IPS-18c (cell line): ENCODE data around the gene KRTAP10-1.
"Not testable (repeated sequence)": the region's sequence is repeated elsewhere in the genome, so short reads cannot be mapped to it uniquely, and the experiment has no call there.

Experiments
- H3K4me3 ChIP-seq: 2 replicates; pipeline ENCODE4 v1.7.0; 2013; ENCODE audit warnings: low read depth, mild to moderate bottlenecking, low read length, moderate library complexity; ENCODE audit not compliant: insufficient read depth
- H3K9me3 ChIP-seq: one replicate; pipeline ENCODE4 v1.6.1; 2013; ENCODE audit warnings: mild to moderate bottlenecking, low read length, moderate library complexity; ENCODE audit not compliant: control insufficient read depth, insufficient read depth

KRTAP10-1 gene

DNA sequence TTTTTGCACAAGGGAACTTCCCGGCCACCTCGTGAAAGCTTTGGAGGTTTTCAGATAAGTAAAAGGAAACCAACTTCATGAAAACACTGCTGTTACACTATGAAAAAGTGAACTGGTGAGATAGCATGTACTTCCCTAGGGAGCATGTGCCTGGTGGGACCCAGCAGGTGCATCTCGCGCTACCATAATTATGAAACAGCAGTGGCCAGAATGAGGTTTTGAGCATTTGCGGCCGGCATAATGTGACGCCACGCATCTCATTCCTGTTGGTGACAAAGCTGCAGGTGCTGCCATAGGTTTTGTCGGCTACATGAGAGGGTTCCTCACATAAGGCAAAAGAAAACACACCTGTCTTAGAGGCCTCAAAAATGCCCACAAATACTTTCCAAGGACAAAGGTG, 16.9 kb upstream of the KRTAP10-1 start:
- peaks cover 2% of the 10 kb centered on the region for H3K9me3 ChIP-seq
- H3K4me3 ChIP-seq: no peak overlapping the region

- H3K9me3 ChIP-seq: peaks cover 2% of the 10 kb centered on the region
- no peak overlapping the region for H3K4me3 ChIP-seq
These were observed 15.3 kb upstream of the KRTAP10-1 start for GRCh38 chr21:44555200-44555875.

GRCh38 chr21:44552681-44553080, 12.7 kb upstream of the KRTAP10-1 start:
- Histone ChIP-seq H3K4me3 (no peak overlapping the region), H3K9me3 (peaks cover 2% of the 10 kb centered on the region)

- H3K9me3 ChIP-seq: peaks cover 2% of the 10 kb centered on the region
- H3K4me3 ChIP-seq: no peak overlapping the region
These were observed 12.1 kb upstream of the KRTAP10-1 start for GRCh38 chr21:44552136-44552535.

DNA sequence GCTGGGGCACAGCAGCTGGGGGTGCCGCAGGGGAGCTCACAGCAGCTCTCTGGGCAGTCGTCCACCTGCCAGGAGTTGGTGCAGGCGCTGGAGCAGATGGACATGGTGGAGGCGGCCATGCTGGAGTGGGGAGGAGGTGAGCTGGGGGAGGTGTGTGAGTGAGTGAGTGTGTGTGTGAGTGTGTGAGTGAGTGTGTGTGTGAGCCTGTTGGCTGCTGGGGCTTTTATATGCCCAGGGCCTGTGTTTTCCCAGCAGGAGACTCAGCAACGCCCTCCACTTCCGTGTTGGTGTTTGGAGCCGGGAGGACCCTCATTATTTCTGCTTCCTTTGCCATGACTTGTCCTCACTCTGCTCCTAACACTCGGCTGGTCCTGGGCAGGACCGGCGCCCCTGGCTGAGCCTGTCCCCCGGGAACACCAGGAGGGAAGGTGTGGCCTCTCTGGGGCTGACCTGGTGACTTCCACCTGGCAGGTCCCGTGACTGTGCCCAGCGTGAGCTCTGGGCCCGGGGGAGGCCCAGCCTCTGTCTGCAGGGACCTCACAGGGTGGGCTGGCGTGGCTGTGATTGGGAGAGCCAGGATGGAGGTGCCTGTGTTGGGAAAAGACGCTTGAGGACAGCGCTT, 11.5 kb upstream of the KRTAP10-1 start, which contains the start of gene KRTAP10-2:
Gene KRTAP10-2, minus strand, starts transcription at position 166 of the 622 bp plus-strand sequence. Its CDS starts 47 bp downstream, at position 119.
- no peaks in the 10 kb centered on the region for H3K9me3 ChIP-seq

DNA sequence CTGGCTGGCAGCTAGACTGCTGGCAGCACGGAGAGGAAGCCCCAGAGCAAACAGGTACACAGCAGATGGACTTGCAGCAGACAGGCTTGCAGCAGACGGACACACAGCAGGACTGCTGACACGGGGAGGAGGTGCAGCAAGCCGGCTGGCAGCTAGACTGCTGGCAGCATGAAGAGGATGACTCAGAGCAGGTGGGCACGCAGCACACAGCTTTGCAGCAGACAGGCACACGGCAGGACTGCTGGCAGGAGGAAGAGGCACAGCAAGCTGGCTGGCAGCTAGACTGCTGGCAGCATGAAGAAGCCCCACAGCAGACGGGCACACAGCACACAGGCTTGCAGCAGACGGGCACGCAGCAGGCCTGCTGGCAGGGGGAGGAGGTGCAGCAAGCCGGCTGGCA, 10.8 kb upstream of the KRTAP10-1 start:
- Histone ChIP-seq H3K4me3 (no peak overlapping the region), H3K9me3 (no peaks in the 10 kb centered on the region)

More for the DNA sequence above, 11.5 kb upstream of the KRTAP10-1 start, which contains the start of gene KRTAP10-2:
- H3K4me3 ChIP-seq: no peak within 1 kb of the TSS

DNA sequence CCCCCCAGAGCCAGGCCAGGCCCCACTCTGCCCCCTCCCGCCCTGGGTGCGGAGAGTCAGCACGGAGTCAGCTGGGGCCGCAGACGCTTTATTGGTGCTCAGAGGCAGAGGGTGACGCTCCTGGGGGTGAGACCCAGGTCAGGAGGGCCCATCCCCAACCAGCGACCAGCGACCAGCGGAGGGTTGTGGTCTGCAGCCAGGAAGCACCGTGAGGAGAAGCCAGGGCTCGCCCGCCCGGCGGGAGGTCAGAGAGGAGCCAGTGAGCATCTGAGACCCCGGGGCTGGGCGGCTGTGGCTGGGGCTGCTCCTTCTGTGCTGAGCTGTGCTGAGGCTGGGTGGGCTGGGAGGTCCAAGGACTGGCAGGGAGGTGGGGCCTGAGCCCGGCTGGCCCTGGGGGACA, 10.3 kb upstream of the KRTAP10-1 start:
- H3K4me3 ChIP-seq, H3K9me3 ChIP-seq: not testable (repeated sequence)

DNA sequence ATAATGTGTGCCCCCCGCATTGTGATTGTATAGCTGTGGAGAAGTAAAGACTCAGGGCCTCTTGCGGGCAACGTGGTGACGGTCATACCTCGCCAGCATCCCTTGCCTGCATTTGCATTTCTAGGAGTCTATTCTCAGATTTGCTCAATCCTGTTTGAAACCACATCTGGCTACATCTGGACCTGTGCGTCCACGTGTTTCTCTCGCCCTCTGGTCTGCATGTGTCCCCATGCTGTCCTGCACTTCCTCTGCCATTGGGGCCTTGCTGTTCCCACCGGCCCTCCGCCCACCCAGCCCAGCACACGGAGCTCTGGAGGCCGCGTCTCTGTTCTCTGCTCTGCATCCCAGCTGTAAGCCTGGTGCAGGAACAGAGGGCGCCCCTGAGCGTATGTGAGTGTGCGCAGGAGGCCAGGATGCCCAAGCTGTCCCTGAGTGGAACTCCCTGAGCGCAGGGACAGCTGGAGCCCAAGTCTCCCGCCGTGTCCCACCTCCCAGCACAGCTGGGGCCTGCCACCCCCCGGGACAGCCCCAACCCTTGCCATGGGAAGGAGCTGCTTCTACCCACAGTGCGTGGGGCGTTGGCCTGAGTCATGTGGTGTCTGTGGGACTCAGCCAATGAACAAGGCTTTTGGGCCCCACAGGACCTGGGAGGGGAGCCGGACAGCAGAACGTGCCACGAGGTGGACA, 9.7 kb upstream of the KRTAP10-1 start:
- no peak overlapping the region; the same call in 1 of the 2 replicates for H3K4me3 ChIP-seq
- no peaks in the 10 kb centered on the region for H3K9me3 ChIP-seq

DNA sequence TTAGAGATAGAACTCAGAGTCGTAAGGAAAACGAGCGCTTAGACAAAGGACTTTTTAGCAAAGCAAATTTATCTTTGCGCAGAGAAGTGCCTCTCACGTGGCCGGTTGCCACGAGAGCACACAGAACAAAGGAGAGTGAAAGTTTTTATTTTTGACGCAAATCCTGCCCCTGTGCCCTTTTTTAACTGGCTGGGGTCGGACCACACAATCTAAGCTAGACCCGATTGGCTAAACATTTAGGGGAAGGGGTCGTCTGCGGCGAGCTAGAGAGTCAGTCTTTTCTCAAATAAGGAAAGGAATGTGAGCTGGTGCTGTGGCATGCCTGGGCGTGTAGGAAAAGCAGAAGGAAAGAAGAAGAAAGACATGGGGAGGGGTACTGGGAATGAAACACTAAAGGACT, 8.9 kb upstream of the KRTAP10-1 start:
- Histone ChIP-seq H3K9me3 (no peaks in the 10 kb centered on the region), H3K4me3 (no peak overlapping the region)

- no peaks in the 10 kb centered on the region for H3K9me3 ChIP-seq
- no peak overlapping the region for H3K4me3 ChIP-seq
These were observed 8.4 kb upstream of the KRTAP10-1 start for GRCh38 chr21:44548381-44548780.

DNA sequence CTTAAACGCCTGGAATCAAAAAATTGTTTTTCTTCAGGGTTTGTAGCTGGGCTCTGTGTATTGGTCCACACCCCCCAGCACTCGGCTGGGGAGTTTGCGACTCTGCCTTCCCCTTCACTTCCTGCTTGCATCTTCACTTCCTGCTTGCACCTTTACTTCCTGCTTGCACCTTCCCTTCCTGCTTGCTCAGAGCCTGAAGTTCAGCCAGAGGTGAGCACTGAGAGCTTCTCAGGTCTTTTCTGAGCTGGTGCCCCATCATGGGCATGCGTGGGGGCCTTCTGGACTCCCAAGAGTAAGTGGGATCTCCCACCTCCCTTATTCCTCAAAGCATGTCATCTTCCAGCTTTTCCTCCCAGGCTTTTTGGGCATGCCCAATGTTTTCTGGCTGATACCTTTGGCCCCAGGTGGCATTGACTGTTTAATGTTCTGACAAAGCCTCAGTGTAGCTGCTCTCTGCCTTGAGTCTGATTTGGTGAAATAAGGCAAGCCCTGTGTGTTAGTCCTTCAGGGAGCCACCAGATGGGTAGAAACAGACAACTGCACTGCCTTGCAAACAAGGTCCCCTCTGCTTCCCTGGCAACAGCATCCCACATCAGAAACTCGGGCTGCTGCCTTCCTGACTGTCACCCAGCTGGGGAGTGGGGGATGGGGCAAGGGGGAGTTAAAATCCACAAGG, 7.8 kb upstream of the KRTAP10-1 start:
- no peak overlapping the region for H3K4me3 ChIP-seq
- H3K9me3 ChIP-seq: no peaks in the 10 kb centered on the region

- no peaks in the 10 kb centered on the region for H3K9me3 ChIP-seq
These were observed 4.6 kb upstream of the KRTAP10-1 start for GRCh38 chr21:44544566-44544965.

DNA sequence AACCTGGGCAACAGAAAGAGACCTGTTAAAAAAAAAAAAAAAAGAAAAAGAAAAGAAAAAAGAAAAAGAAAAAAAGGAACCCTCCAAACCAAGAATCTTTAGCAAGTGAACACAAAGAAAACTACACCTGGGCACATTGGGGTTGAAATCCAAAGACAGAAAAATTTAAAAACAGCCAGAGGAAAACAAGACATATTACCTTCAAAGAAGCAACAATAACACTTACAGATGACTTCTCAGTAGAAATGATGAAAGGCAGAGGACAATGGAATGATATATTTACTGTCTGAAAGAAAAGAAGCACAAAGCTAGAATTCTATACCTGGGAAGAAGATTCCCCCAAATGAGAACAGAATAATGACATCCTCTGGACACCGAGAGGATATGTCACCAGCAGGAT, 2.7 kb upstream of the KRTAP10-1 start:
- no peak overlapping the region for H3K4me3 ChIP-seq
- H3K9me3 ChIP-seq: no peaks in the 10 kb centered on the region

More at GRCh38 chr21:44544566-44544965, 4.6 kb upstream of the KRTAP10-1 start:
- H3K4me3 ChIP-seq: no peak overlapping the region

GRCh38 chr21:44540741-44541288, 820 bp upstream of the KRTAP10-1 start:
- no peak overlapping the region for H3K4me3 ChIP-seq
- no peaks in the 10 kb centered on the region for H3K9me3 ChIP-seq

DNA sequence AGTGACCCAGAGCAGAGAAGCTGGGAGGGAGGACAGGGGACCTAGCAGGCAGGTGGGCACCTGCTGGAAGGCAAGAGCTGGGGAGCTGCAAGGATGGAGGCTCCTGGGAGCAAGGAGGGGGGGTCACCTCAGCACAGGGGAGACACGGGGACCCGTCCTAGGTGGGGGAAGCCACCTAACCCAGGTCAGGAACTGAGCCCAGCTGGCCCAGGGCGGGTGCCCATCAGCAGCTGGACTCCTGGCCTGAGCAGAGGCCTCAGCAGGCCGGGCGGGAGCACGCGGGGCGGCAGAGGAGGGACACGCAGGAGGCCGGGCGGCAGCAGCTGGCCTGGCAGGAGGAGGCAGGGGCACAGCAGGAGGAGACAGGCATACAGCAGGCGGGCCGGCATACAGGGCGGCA, 949 bp downstream of the KRTAP10-1 start:
- H3K4me3 ChIP-seq: no peak overlapping the region

DNA sequence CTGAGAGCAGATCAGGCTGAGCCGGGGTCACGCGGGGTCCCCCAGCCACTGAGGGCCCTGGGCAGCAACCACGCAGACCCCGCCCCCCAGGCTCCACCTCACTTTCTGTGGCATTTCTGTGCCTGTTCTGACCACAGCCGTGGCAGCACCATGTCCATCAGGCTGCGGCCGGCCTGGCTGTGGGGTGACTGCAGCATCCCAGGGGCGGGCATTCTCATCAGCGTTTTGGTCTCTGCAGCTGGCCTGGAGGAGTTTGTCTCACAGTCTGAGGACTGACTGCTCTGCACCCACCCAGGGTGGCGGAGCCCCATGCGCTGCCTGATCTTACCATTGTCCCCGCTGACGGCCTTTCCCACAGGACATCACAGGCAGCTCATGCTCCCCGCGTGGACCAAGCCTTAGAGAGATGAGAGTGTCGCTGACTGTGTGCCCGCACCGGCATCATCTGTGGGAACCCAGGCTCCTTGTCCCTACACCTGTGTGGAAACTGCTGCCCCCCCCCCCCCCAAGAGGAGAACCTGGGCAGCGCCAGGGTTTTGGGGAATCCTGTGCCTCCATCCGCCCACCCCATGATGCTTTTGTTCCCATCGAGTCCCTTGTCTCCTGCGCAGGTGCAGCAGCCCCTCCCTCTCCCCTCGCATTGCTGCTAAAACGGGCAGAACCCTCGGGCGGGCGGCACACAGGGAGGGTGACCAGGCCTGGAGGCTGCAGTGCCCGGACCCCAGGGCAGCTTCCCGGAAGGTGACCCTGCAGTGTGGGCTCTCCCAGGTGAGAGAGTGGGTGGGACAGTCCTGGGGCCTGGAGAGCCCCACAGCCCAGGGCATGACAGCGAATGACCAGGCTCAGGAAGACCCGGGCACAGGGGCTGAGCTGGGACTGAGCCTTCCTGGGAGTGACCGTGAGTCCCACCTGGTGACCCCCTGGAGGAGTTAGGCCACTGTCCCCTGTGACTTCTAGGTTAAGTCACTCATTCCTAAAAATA, 1.8 kb downstream of the KRTAP10-1 start:
- Histone ChIP-seq H3K9me3 (no peaks in the 10 kb centered on the region), H3K4me3 (no peak overlapping the region)

More for the DNA sequence above, 949 bp downstream of the KRTAP10-1 start:
- no peaks in the 10 kb centered on the region for H3K9me3 ChIP-seq
